Astrocyte of the spinal cord (primary cell): Measurements from ENCODE around the gene DDX56.

ENCODE experiments used
- DNase-seq: peaks from one replicate; pipeline ENCODE4 v3.0.0; 2011; ENCODE audit warnings: low read depth, low spot score
- H3K4me3 ChIP-seq: 2 replicates; pipeline ENCODE4 v1.5.1; 2011; ENCODE audit warnings: low read depth, mild to moderate bottlenecking, low read length, moderate library complexity
- CTCF ChIP-seq: IDR thresholded peaks from 2 replicates; pipeline ENCODE4 v1.5.1; 2012; ENCODE audit warnings: low read depth, mild to moderate bottlenecking, low read length, inconsistent platforms
- in situ Hi-C: cut with HindIII; loops from 2 replicates; pipeline ENCODE4 v1.10.0; 2017; ENCODE audit warnings: low sequenced_read_pairs

The DDX56 gene

DNA sequence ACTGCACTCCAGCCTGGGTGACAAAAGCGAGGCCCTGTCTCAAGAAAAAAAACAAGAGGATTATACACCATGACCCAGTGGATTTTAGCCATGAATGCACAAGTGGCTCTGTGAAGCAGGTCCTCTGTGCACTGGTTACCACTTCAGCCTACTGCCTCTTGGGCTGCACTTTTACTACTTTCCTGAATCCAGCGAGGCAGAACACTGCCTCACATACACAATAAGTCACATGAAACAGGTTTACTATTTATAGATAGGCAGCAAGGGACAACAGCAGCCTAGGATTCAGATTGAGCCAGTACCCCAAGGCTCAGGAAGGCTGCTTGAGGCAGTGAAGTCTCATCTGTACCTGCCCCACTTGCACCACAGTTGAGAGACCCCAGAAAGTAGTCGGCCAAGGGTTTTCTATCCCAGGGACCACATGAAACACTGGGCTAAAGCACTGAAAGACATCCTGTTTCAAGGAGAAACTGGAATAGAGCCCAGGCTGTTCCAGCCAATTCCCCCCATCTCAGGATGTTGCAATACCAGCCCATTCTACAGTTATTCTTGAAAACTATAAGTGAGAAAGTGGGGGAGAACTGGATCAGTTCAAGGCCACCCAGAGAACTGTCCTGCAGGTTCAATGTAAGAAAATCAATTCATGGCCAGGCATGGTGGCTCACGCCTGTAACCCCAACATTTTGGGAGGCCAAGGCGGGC lies 22.4 kb upstream of the DDX56 start:
- no peak for DNase-seq
- H3K4me3 ChIP-seq: no peak overlapping the region
- no peak for TF ChIP-seq CTCF
- in situ Hi-C loops: no loop called here

- no peak overlapping the region for H3K4me3 ChIP-seq
- in situ Hi-C loops: no loop called here
- DNase-seq: no peak
- no peak for TF ChIP-seq CTCF
Observed at GRCh38 chr7:44590910-44591309, 17.2 kb upstream of the DDX56 start.

DNA sequence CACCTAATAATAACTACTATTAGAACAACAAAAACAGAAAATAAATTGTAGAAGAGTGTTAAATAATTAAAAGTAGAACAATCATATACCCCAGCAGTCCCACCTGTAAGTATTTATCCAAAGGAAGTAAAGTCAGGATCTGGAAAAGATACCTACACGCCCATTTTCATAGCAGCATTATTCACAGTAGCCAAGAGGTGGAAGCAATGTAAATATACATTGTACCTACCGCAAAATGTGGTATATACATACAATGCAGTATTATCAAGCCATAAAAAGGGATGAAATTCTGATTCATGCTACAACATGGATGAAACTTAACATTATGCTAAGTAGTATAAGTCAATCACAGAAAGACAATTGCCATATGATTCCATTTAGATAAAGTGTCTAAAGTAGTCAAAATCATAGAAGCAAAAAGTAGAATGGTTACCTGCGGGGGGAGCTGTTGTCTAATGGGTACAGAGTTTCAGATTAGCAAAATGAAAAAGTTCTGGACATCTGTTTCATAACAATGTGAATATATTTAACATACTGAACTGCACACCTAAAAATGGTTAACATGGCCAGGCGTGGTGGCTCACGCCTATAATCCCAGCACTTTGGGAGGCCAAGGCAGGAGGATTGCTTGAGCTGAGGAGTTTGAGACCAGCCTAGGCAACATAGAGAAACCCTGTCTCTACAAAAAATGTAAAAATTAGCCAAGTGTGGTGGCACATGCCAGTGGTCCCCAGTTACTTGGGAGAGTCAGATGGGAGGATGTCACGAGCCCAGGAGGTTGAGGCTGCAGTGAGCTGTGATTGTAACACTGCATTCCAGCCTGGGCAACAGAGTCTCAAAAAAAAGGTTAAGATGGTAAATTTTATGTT lies 14.4 kb upstream of the DDX56 start:
- peak; percentile 68 for TF ChIP-seq CTCF
- in situ Hi-C loops: no loop called here
- DNase-seq: peak; percentile 72
- no peak overlapping the region for H3K4me3 ChIP-seq

DNA sequence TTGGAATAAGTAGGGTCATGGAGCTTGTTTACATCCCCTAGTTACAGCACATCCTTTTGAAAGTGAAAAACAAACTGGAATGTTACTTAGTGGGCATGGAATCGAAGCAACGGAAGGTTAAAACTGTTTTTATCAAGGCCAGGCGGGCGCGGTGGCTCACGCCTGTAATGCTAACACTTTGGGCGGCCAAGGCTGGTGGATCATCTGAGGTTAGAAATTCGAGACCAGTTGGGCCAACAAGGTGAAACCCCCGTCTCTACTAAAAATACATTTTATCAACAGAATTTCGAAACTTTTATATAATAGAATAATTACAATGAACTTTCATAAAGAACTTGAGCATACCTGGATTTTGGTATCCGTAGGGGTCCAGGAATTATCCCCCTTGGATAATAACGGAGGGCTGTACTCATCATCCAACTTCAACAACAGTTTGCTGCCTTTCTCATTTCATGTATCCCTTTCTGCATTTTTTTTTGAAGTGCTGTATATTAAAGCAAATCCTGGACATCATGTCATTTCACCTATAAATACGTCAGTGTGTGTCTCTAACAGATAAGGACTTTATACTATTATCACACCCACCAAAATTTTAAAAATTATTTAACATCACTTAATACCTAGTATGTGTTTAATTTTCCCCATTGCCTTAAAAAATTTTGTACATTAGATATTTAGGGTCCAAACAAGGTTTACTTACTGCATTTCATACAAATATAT lies 9.6 kb upstream of the DDX56 start:
- peak overlapping the region; percentile 86 for H3K4me3 ChIP-seq
- TF ChIP-seq CTCF: no peak
- DNase-seq: no peak
- in situ Hi-C loops: no loop called here

DNA sequence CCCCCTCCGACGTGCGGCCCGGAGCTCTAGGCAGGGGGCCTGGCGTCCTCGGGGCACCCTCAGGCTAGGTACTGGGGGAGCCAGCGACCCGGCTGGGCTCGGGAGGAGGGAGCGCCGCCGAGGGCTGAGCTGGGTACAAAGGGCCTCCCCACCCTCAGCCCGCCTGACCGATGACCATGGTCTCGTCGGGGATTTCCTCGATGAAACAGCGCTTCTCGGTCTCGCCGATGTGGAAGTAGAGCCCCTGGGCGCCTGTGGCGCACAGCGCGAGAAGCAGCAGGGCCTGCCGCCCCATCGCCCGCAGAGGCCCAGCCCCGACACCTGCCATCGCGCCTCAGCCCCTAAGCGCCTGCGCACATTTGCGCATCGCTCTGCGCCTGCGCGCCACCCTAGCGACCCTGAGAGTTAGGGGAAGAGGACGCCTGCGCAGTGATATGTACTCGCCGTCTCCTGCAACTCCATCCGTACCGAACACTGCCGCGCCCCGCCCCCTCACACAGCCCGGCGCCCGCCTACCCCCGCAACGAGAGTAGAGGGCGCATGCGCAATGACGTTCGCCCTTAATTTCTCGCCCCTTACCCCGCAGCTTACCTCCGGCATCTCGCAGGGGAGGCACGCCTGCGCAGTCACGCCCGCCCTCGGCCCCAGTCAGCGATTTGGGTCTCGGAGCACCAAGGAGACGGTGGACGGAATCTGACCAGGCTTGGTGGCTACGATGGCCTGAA lies 8.3 kb upstream of the DDX56 start, which contains the start of gene TMED4:
TMED4 (minus strand) TSS at position 353 of the 725 bp plus-strand sequence; CDS start at position 328, 25 bp downstream.
- peak within 1 kb of the TSS; percentile 86 for H3K4me3 ChIP-seq
- in situ Hi-C loops: no loop called here
- peak; percentile 99 for DNase-seq
- no peak for TF ChIP-seq CTCF
